HCEC 1CT (cell line): ENCODE measurements around the gene PIP5K1C.
"Not testable (repeated sequence)": the region's sequence is repeated elsewhere in the genome, so short reads cannot be mapped to it uniquely, and the experiment has no call there.

ENCODE experiments used
- DNase-seq: peaks from one replicate; pipeline ENCODE4 v3.0.0-alpha.2; 2017

PIP5K1C gene

GRCh38 chr19:3672993-3673392 lies 27.3 kb downstream of the PIP5K1C start:
- DNase-seq = no peak

- DNase-seq = no peak
Measured at GRCh38 chr19:3672575-3672948, 27.7 kb downstream of the PIP5K1C start.

GRCh38 chr19:3671680-3672574 lies 28.3 kb downstream of the PIP5K1C start:
- peak; percentile 6 for DNase-seq

- peak; percentile 76 for DNase-seq
Measured at GRCh38 chr19:3670796-3671679, 29.2 kb downstream of the PIP5K1C start.

GRCh38 chr19:3669947-3670795 lies 30.1 kb downstream of the PIP5K1C start:
- DNase-seq = peak; percentile 95

- DNase-seq = no peak
Measured at GRCh38 chr19:3669082-3669946, 31.0 kb downstream of the PIP5K1C start.

GRCh38 chr19:3668331-3669081 lies 31.8 kb downstream of the PIP5K1C start:
- DNase-seq = no peak

GRCh38 chr19:3667766-3668165 lies 32.5 kb downstream of the PIP5K1C start:
- DNase-seq = no peak

DNA sequence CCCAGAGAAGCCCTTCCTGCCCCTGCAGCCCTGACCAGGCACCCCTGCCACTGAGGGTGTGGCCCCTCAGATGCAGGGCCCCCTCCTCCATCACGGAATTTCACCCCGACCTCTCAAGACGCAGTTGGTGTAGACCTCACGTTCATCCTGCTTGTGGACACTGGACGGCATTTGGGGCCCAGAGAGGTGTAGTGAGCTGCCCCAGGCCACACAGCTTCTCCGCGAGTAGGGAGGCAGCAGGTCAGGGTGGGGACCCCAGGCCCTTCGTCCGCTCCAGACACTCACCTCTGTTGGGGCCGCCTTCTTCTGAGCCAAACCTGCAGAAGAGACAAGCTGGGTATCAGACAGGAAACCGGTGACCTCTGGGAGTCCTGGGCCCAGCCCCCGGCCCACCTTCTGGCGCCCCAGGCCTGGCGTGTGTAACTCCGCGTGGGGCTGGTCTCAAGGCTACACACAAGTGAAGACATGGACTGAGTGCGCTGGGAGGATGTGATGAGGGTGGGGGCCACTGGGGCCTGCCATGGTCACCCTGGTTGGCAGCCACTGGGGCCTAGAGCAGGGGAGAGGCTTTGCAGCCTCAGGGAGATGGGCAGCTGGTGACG lies 33.1 kb downstream of the PIP5K1C start:
- DNase-seq = no peak

DNA sequence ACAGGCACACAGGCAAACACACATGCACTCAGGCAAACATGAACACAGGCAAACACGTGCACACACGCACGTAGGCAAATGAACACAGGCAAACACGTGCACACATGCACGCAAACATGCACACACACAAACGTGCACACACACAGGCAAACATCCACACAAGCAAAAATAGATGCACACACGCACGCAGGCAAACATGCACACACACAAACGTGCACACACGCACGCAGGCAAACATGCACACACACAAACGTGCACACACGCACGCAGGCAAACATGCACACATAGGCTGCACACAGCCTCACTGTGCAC lies 33.8 kb downstream of the PIP5K1C start:
- DNase-seq = not testable (repeated sequence)

GRCh38 chr19:3665681-3666544 lies 34.4 kb downstream of the PIP5K1C start:
- no peak for DNase-seq

DNA sequence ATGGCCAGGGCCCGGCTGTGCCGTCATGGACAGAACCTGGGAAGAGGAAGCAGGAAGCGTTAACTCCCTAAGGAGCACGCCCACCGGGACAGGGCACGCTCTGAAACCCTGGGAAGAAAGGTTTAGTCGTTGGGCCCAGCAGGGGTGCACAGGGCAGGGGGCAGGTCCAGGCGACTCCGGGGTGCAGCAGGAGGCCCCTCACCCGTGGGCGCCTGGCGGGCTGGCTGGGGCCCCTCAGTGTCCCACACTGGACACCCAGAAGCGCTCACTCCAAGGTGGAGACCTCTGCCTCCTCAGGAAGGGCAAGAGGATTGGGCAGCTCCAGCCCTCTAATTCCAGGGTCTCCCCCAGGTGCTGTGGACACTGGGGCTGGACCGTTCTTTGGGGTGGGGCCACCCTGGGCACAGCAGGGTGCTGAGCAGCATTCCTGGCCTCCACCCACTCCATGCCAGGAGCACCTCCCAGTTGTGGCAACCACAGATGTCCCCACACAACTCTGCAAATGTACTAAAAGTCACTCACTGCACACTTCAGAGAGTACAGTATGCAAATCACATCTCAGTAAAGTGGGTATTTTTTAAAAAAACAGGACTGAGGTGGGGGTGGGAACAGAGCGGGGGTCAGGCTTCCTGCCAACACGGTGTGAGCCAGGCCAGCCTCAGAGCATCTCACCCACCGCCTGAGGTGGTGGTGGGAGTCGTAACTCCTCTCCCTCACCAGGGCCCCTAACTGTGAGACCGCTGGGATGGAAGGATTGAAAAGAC lies 35.2 kb downstream of the PIP5K1C start:
- no peak for DNase-seq

- DNase-seq = no peak
Measured at GRCh38 chr19:3663838-3664237, 36.4 kb downstream of the PIP5K1C start.

GRCh38 chr19:3661284-3662238 lies 38.7 kb downstream of the PIP5K1C start:
- no peak for DNase-seq

DNA sequence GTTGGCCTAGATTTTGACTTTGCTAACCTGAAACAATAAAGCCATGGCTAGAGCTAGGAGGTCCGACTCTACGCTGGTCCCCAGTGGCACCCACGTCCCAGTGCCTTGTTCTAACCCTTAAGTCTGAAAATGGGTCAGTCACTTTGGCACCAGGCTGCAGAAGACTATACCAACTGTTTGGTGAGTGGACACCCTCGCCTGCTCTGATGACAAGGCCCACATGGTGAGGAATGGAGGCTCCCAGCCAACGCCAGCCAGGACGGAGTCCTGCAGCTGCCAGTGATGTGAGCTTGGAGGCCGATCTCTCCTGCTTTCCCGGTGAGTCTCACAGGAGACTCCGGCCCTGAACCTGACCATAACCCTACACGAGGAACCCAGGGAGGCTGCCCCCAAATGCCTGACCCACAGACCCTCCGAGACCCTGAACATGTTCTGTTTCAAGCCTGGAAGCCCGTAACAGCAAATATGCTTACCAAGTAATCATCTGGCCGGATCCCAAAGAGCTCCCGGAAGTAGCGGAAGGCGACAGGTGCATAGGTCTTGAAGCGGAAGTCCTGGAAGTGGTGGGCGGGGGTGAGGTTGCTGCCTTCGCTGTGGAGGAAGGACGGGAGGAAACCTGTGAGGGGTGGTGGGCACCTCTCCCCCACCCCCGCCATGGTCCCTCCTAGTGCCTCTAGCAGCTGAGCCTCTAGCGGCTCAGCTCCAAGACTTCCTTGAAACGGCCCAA lies 39.6 kb downstream of the PIP5K1C start:
- no peak for DNase-seq

DNA sequence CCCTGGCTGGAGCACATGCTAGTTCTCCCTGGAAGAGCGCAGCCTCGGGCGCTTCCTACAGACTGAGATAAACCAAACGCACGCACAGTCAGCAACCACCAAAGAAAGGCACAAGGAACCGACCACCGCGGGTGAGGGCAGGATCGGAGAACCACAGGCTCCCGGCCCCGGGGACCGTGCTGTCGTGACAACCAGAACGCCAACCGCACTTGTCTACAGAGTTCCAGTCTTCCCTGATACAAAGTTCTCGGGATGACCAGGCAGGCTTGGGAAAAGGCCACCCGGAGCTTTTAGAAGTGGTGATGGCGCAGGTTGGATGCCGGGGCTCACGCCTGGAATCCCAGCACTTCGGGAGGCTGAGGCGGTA lies 40.5 kb downstream of the PIP5K1C start:
- DNase-seq = no peak
